Right kidney (tissue), 1 donor: Measurements from ENCODE around the gene ROCK2.

Experiments
- DNase-seq: peaks from one replicate; pipeline ENCODE4 v3.0.0-alpha.2; 2016

ROCK2 gene

GRCh38 chr2:11152591-11152990 is 191.8 kb downstream of the ROCK2 start:
- no peak for DNase-seq

- DNase-seq, result no peak
Measured at GRCh38 chr2:11147263-11147662, 197.2 kb downstream of the ROCK2 start.

GRCh38 chr2:11146076-11146475 is 198.4 kb downstream of the ROCK2 start:
- DNase-seq, result no peak

GRCh38 chr2:11145350-11145749 is 199.1 kb downstream of the ROCK2 start:
- DNase-seq, result no peak

GRCh38 chr2:11144738-11145079 is 199.7 kb downstream of the ROCK2 start:
- no peak for DNase-seq

- no peak for DNase-seq
Measured at GRCh38 chr2:11144077-11144737, 200.2 kb downstream of the ROCK2 start.

- no peak for DNase-seq
Measured at GRCh38 chr2:11142987-11143386, 201.4 kb downstream of the ROCK2 start.

GRCh38 chr2:11142330-11142729 is 202.1 kb downstream of the ROCK2 start:
- DNase-seq, result no peak

GRCh38 chr2:11141319-11141718 is 203.1 kb downstream of the ROCK2 start:
- no peak for DNase-seq

GRCh38 chr2:11140492-11140891 is 203.9 kb downstream of the ROCK2 start:
- no peak for DNase-seq

- no peak for DNase-seq
Measured at GRCh38 chr2:11134349-11134748, 210.1 kb downstream of the ROCK2 start.

GRCh38 chr2:11133936-11134320 is 210.5 kb downstream of the ROCK2 start:
- no peak for DNase-seq

- DNase-seq, result peak; percentile 80
Measured at GRCh38 chr2:11133238-11133935, 211.0 kb downstream of the ROCK2 start.

GRCh38 chr2:11132036-11132671 is 212.3 kb downstream of the ROCK2 start:
- DNase-seq, result no peak

- no peak for DNase-seq
Measured at GRCh38 chr2:11131166-11131920, 213.1 kb downstream of the ROCK2 start.
